SKM-1 treated with dmso at 0.1 percent for 144 hours (cell line): ENCODE measurements around the gene DCUN1D2.
"Not testable (repeated sequence)": the region's sequence is repeated elsewhere in the genome, so short reads cannot be mapped to it uniquely, and the experiment has no call there.

Experiments used
- DNase-seq: peaks from one replicate; lab custom pipeline; 2025; ENCODE audit not compliant: unreplicated experiment; lab: John Stamatoyannopoulos, UW

Gene DCUN1D2

GRCh38 chr13:113468472-113469201 lies 21.9 kb downstream of the DCUN1D2 start:
- DNase-seq, result no peak

DNA sequence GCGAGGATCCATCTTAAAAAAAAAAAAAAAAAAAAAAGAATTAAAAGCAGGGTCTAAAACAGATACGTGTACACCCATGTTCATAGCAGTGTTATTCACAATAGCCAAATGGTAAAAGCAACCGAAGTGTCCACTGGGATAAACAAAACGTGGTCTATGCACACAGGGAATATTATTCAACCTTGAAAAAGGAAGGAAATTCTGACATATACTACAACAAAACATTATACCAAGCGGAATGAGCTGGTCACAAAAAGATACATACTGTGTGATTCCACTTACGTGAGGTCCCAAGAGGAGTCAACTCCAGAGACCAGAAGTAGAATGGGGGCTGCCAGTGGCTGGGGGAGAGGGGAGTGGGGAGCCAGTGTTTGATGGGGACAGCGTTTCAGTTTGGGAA lies 22.5 kb downstream of the DCUN1D2 start:
- no peak for DNase-seq

DNA sequence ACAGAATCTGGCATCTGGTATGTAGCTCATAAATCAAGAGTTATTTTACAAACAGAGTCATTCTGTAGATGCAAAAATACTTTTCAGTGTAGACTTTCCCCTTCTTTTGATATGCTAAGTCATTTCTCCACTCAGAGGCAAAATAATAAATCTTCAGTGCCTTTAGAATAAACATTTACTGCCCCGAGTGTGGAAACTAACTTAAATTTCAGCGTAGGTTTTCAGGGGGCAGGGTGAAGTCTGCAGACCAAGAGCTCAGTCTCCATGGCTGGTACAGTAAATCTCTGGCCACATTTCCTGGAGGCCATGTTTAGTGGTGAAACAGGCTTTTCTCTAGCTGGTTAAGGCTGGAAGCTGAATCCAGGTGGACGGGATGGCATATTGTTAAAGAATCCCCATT lies 24.1 kb downstream of the DCUN1D2 start:
- no peak for DNase-seq

DNA sequence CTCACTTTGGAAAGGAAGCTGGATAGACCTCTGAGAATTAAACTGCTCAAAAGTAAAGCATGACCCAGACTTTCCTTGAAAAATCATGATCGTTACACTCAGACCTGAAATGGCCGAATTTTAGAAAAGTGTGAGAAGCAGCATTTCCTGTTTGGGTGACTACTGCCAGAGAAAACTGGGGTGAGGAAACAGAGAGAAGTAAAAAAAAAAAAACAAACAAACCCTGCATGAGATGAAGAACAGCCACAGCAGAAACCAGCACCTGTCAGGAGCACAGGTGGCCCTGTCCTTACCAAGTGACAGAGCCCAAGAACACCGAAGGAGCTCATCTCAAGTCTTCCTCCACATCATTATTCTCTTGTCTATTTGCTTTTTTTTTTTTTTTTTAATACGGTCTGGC lies 25.2 kb downstream of the DCUN1D2 start:
- DNase-seq, result no peak

DNA sequence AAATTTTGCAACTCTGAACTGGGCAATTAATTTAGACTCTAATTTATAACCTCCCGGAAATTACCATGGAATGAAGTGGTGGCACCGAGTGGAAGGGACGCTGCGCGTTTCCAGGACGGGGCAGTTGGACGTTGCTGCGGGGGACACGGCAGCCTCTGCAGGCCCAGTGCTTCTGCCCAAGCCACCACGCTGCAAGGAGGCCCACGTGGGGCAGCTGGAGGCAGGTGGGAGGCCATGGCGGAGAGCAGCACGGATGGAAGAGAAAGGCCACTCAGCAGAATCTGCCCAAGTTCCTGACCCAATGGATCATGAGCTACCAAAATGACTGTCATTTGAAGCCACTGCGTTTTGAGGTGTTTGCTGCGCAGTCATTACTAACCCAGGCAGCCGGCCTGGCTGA lies 26.0 kb downstream of the DCUN1D2 start:
- no peak for DNase-seq

- no peak for DNase-seq
Observed at GRCh38 chr13:113461022-113461751, 29.3 kb downstream of the DCUN1D2 start.

GRCh38 chr13:113460599-113460998 lies 29.9 kb downstream of the DCUN1D2 start:
- DNase-seq, result no peak

DNA sequence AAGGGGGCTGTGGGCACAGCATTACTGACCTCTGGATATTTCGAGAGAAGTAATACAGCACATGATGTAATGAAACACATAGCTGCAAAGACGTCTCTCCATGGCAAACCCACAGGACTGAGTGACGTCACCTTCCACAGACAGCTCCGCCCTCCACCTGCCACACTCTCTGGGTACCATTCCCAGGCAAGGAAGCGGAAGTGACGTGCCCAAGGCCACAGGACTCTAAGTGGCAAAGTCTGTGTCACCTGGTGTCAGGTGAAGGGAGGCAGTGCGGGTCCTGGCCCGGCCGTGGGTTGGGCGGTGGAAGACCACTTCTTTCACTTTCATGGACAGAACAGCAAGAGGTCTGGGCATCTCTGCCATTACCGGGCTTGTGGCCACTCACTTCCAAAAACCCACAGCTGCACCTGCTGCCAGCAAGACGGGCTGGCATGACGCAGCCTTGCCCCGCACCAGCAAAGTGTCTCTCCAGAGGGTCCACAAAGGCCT lies 30.4 kb downstream of the DCUN1D2 start:
- no peak for DNase-seq

DNA sequence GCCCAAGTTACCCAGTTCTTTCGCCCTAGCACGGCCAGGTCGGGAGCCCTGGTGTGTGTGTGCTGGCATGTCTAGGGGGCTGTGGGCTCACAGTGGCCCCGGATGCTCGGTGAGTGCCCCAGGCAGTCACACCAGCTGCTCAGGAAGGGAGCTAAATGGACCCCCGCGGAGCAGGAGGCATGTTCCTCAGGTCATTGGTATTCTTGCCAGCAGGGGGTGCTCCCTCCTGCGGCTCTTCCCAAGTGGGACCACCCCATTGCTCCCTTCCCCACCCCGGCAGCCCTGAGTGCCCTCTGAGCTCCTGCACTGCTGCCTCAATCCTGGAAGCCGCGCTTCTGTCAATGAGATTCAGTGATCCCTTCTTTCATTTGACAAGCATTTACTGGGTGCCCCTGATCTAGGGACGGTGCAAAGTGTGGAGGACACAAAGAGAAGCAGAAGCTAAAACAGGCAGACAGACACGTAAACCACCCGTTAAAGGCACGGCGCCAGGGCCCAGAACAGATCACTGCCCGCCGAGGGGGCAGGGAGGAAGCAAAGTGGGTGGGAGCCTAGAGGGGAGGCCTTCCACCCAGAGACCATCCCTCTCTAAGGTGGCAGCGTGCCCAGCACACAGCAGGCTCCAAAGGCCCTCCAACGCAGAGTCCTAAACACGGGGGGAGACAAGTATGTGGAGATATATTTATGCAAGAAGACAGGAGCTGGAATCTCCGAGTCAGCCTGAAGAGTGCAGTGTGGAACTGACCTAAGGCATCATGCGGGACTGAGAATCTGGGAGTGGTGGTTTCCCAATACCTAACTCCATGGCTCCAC lies 32.1 kb downstream of the DCUN1D2 start:
- DNase-seq, result no peak

- no peak for DNase-seq
Observed at GRCh38 chr13:113457510-113457909, 33.0 kb downstream of the DCUN1D2 start.

GRCh38 chr13:113456116-113456702 lies 34.3 kb downstream of the DCUN1D2 start:
- no peak for DNase-seq

DNA sequence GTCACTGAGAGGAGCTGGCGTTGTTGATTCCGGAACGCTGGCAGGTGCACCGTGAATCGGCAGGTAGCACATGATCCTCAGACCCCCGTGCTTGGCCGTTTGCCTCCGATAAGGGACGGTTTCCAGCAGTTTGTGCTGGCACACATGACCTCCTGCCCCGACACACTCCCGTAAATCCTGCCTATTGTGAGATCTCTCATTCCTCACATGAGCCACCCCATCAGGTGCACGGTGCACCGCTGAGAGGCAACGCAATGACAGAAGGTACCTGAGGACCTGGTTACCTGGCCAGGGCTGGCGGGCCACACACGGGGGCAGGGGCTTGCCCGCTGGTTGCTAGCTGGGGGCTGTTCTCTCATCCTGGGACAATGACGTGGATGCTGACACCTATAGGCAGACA lies 35.1 kb downstream of the DCUN1D2 start:
- DNase-seq, result no peak

- DNase-seq, result no peak
Observed at GRCh38 chr13:113454936-113455335, 35.6 kb downstream of the DCUN1D2 start.

GRCh38 chr13:113452942-113453901 lies 37.3 kb downstream of the DCUN1D2 start, which contains the start of gene ADPRHL1:
TSS of gene ADPRHL1 (minus strand) at chr13:113453488. CDS start at chr13:113453437, 51 bp downstream.
- DNase-seq, result no peak

DNA sequence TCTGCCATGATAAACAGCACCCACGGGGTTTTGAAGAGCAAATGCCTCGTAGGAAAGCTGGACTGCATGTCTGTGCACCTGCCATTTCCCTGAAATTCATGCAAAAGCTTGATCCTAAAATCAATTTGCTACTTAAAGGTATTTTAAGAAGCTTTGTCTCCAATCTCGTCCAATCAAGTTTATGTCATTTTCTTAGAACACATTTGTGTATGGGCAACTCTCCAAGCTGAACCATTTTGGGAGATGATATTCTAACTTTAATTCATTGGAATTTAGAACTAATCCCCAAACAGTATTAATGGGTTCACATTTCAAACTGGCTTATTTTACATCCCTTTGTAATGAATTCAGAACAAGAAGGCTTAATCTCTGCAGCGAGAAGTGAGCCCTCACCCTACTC lies 38.0 kb downstream of the DCUN1D2 start:
- no peak for DNase-seq

GRCh38 chr13:113451951-113452421 lies 38.5 kb downstream of the DCUN1D2 start:
- no peak for DNase-seq

DNA sequence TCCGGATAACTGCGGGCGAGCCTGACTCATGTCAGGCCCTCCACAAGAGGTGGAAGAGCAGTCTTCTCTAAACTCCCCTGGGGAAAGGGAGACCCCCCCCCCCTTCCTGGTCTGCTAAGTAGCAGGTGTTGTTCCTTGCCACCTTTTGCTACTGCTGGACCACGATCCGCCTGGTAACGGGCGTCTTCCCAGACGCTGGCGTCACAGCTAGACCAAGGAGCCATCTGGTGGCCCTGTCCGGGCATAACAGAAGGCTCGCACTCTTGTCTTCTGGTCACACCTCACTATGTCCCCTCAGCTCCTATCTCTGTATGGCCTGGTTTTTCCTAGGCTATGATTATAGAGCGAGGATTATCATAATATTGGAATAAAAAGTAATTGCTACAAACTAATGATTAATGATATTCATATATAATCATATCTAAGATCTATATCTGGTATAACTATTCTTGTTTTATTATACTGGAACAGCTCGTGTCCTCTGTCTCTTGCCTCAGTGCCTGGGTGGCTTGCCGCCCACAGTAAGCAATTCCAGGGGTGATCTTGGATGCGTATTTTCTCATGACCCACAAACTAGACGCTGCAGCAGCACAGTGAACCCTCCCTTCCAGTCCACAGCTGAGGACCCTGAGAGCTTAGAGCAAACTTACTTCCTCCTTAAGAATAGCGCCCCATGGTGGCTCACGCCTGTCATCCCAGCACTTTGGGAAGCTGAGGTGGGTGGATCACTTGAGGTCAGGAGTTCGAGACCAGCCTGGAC lies 39.5 kb downstream of the DCUN1D2 start:
- peak; percentile 13 for DNase-seq

- DNase-seq, result not testable (repeated sequence)
Observed at GRCh38 chr13:113450348-113450744, 40.2 kb downstream of the DCUN1D2 start.

DNA sequence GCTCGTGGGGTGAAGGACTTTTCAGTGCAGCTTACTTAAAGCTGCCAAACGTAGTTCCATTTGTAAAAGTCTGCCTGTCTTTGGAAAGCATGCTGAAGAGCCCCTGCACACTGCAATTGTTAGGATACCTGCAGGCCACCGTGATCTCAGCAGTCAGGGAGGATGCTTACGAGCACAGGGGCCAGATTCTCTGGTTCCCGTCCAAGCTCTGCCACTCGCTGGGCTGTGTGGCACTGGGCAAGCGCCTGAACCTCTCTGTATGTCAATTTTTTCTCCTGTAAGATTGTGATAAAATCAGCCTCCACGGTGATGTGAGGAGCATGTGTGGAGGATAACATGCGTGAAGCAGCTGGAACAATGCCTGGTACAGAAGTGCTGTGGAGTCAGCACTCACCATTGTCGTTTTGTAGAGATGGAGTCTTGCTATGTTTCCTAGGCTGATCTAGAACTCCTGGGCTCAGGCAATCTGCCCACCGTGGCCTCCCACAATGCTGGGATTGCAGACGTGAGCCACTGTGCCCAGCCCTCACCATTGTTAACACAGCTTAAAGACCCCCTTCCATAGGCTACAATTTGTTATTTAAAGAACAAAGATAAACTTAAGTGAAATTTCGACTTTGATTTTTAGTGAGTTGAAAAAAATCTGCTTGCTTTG lies 40.7 kb downstream of the DCUN1D2 start:
- DNase-seq, result no peak
